GM23338 (cell line): Measurements from ENCODE around the gene FNDC3B. TPM values are rescaled to one million over a fixed set of nuclear protein-coding genes. Genes with fewer than 3 reads are reported as not detected.

Experiments used
- ATAC-seq: fragments of 200-7000 bp; cut with Tn5 transposase; 3 replicates; pipeline ENCODE4 v1.9.1; 2020
- DNase-seq: peaks from one replicate; pipeline ENCODE4 v3.0.0-alpha.2; 2015; ENCODE audit warnings: low spot score
- H2AFZ ChIP-seq: fragments of 200-600 bp; sonication (generic); 2 replicates; pipeline ENCODE4 v1.8.0; 2016; ENCODE audit warnings: antibody characterized with exemption, mild to moderate bottlenecking, moderate library complexity
- H3F3A ChIP-seq: fragments of 200-600 bp; sonication (generic); replicated peaks from 2 replicates; pipeline ENCODE4 v1.8.0; 2017; ENCODE audit warnings: antibody characterized with exemption, mixed run types, low read depth
- H3K27ac ChIP-seq: fragments of 200-600 bp; sonication (generic); 2 replicates; pipeline ENCODE4 v1.6.1; 2016; ENCODE audit warnings: low read depth
- H3K27me3 ChIP-seq: fragments of 200-600 bp; sonication (generic); 2 replicates; pipeline ENCODE4 v1.8.0; 2016; ENCODE audit warnings: mild to moderate bottlenecking, mixed run types, moderate library complexity; ENCODE audit not compliant: insufficient read depth
- H3K36me3 ChIP-seq: fragments of 200-600 bp; sonication (generic); 2 replicates; pipeline ENCODE4 v1.8.0; 2016; ENCODE audit warnings: mild to moderate bottlenecking; ENCODE audit not compliant: insufficient read depth
- H3K4me1 ChIP-seq: fragments of 200-600 bp; sonication (generic); 2 replicates; pipeline ENCODE4 v1.8.0; 2016; ENCODE audit warnings: mild to moderate bottlenecking, moderate library complexity; ENCODE audit not compliant: insufficient read depth
- H3K4me2 ChIP-seq: fragments of 200-600 bp; sonication (generic); 2 replicates; pipeline ENCODE4 v1.7.1; 2017; ENCODE audit warnings: mixed run types
- H3K4me3 ChIP-seq: fragments of 200-600 bp; sonication (generic); 2 replicates; pipeline ENCODE4 v1.6.1; 2016; ENCODE audit warnings: mixed run types
- H3K79me2 ChIP-seq: fragments of 200-600 bp; sonication (generic); replicated peaks from 2 replicates; pipeline ENCODE4 v1.8.0; 2017; ENCODE audit warnings: mild to moderate bottlenecking; ENCODE audit not compliant: insufficient read depth
- H3K9me2 ChIP-seq: fragments of 200-600 bp; sonication (generic); 2 replicates; pipeline ENCODE4 v1.8.0; 2017; ENCODE audit not compliant: insufficient read depth
- H4K20me1 ChIP-seq: fragments of 200-600 bp; sonication (generic); replicated peaks from 2 replicates; pipeline ENCODE4 v1.8.0; 2017; ENCODE audit warnings: mild to moderate bottlenecking; ENCODE audit not compliant: insufficient read depth
- H3K27ac Mint-ChIP-seq: 2 replicates; pipeline ENCODE4 v1.8.0; 2020; ENCODE audit warnings: inconsistent platforms, mild to moderate bottlenecking, moderate library complexity, mixed read lengths
- H3K27me3 Mint-ChIP-seq: 3 replicates; pipeline ENCODE4 v1.8.0; 2022; ENCODE audit warnings: low read depth, mild to moderate bottlenecking, moderate library complexity, mixed read lengths, inconsistent platforms; ENCODE audit not compliant: insufficient read depth, poor library complexity
- H3K36me3 Mint-ChIP-seq: 3 replicates; pipeline ENCODE4 v1.8.0; 2021; ENCODE audit warnings: low read depth, mild to moderate bottlenecking, inconsistent platforms, moderate library complexity, mixed read lengths
- H3K4me1 Mint-ChIP-seq: 3 replicates; pipeline ENCODE4 v1.8.0; 2020; ENCODE audit warnings: mild to moderate bottlenecking, inconsistent platforms, mixed read lengths
- H3K4me3 Mint-ChIP-seq: 3 replicates; pipeline ENCODE4 v1.8.0; 2021; ENCODE audit warnings: moderate library complexity, mild to moderate bottlenecking, inconsistent platforms, mixed read lengths
- H3K9me3 Mint-ChIP-seq: 3 replicates; pipeline ENCODE4 v1.8.0; 2020; ENCODE audit warnings: moderate library complexity, mild to moderate bottlenecking, inconsistent platforms, mixed read lengths
- CTCF ChIP-seq, 2 experiments: fragments of 200-600 bp in 1 of 2; sonication (generic) in 1 of 2; conservative IDR thresholded peaks; 2 replicates each; pipeline versions ENCODE4 v1.5.1 to v1.6.1; 2016 to 2017; ENCODE audit warnings: antibody characterized with exemption in 2 of 2, low read depth in 2 of 2, mild to moderate bottlenecking in 2 of 2, moderate library complexity in 1 of 2
- ETS1 ChIP-seq: IDR thresholded peaks from 2 replicates; pipeline ENCODE4 v1.6.1; 2016; ENCODE audit warnings: antibody characterized with exemption
- EZH2 ChIP-seq: fragments of 200-600 bp; sonication (generic); IDR thresholded peaks from one replicate; pipeline ENCODE4 v1.8.0; 2017; ENCODE audit warnings: antibody characterized with exemption, mild to moderate bottlenecking, low read depth; ENCODE audit not compliant: unreplicated experiment
- EZH2phosphoT487 ChIP-seq: fragments of 200-600 bp; sonication (generic); IDR thresholded peaks from one replicate; pipeline ENCODE4 v1.8.1; 2018; ENCODE audit warnings: antibody characterized with exemption; ENCODE audit not compliant: unreplicated experiment
- JUNB ChIP-seq: IDR thresholded peaks from one replicate; pipeline ENCODE4 v1.6.1; 2016; ENCODE audit warnings: antibody characterized with exemption; ENCODE audit not compliant: unreplicated experiment
- NANOG ChIP-seq: IDR thresholded peaks from 2 replicates; pipeline ENCODE4 v1.6.1; 2016; ENCODE audit warnings: antibody characterized with exemption, borderline replicate concordance
- POLR2AphosphoS5 ChIP-seq: IDR thresholded peaks from 2 replicates; pipeline ENCODE4 v1.6.1; 2016; ENCODE audit warnings: antibody characterized with exemption, low read depth
- STAT1 ChIP-seq: IDR thresholded peaks from one replicate; pipeline ENCODE4 v1.6.1; 2016; ENCODE audit warnings: antibody characterized with exemption; ENCODE audit not compliant: unreplicated experiment
- ZNF114 ChIP-seq: fragments of 250-450 bp; sonication (Bioruptor Pico); IDR thresholded peaks from 2 replicates; pipeline ENCODE4 v1.5.0; 2020; ENCODE audit warnings: mild to moderate bottlenecking, moderate library complexity
- ZNF331 ChIP-seq: fragments of 250-450 bp; sonication (Bioruptor Pico); IDR thresholded peaks from 2 replicates; pipeline ENCODE4 v1.5.0; 2020; ENCODE audit warnings: low read depth, mild to moderate bottlenecking, moderate library complexity
- polyA plus RNA-seq: library from polyadenylated mRNA; unstranded; fragments of >200 nt; fragmentation: Nextera tagmentation; extraction: Ambion mirVana; gene quantifications from 2 replicates; pipeline ENCODE4 v1.2.1, GENCODE V29; 2016
- total RNA-seq: library from RNA; depleted of rRNA; stranded (reverse); fragments of >200 nt; shearing (Covaris generic); gene quantifications from 2 replicates; pipeline ENCODE4 v1.2.3, GENCODE V29; 2014
- TF ChIP-seq, protein P1 (sequence below): IDR thresholded peaks from one replicate; pipeline ENCODE4 v1.6.1; 2018; ENCODE audit warnings: antibody characterized with exemption; ENCODE audit not compliant: unreplicated experiment
- TF ChIP-seq, protein P2 (sequence below): fragments of 250-450 bp; sonication (Bioruptor Pico); IDR thresholded peaks from 2 replicates; pipeline ENCODE4 v1.5.0; 2020; ENCODE audit warnings: mild to moderate bottlenecking, moderate library complexity

Gene FNDC3B
- total and polyA plus RNA-seq, 2 experiments from 2014 or later = 19.1 to 55.4 TPM

DNA sequence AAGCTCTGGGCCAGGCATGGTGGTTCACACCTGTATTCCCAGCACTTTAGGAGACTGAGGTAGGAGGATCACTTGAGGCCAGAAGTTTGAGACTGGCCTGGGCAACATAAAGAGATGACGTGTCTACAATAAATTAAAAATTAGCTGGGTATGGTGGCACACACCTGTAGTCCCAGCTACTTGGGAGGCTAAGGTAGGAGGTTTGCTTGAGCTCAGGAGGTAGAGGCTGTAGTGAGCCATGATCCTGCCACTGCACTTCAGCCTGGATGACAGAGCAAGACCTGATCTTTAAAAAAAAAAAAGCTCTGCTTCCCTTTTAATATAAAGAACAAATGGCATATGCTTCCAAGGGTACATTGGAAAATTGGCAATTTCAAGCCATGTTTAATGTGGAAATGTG is 46.7 kb downstream of the FNDC3B start:
- H3K27ac ChIP-seq = no peak overlapping the region
- no peak overlapping the region for H3K4me3 ChIP-seq
- H3F3A ChIP-seq = no peaks in the 10 kb centered on the region
- Mint-ChIP-seq H3K4me1 (peaks cover 46% of the 10 kb centered on the region), H3K9me3 (0 out of 3 replicates have a peak, but pooled peaks cover 6% of the 10 kb centered on the region), H3K4me3 (no peak overlapping the region), H3K27ac (no peak overlapping the region), H3K27me3 (peaks cover 2% of the 10 kb centered on the region), H3K36me3 (peaks cover 33% of the 10 kb centered on the region)
- peaks cover 39% of the 10 kb centered on the region for H3K4me1 ChIP-seq
- no peak overlapping the region for H2AFZ ChIP-seq
- H3K27me3 ChIP-seq = no peaks in the 10 kb centered on the region
- H3K36me3 ChIP-seq = no peaks in the 10 kb centered on the region; the same call in 1 of the 2 replicates
- no peak for ATAC-seq
- no peaks in the 10 kb centered on the region for H3K9me2 ChIP-seq
- no peak overlapping the region for H3K4me2 ChIP-seq
- peaks cover 100% of the 10 kb centered on the region for H3K79me2 ChIP-seq
- TF ChIP-seq EZH2phosphoT487 (no peak), JUNB (no peak), POLR2AphosphoS5 (no peak), CTCF (conservative IDR thresholded peaks at IDR 0.05; ENCODE audit: low read depth in 2 of 2) (no peak), NANOG (no peak), ZNF331 (no peak), ZNF114 (CRISPR knock-in tag) (no peak), EZH2 (no peak), STAT1 (no peak), ETS1 (no peak)
- TF ChIP-seq, protein P1, sequence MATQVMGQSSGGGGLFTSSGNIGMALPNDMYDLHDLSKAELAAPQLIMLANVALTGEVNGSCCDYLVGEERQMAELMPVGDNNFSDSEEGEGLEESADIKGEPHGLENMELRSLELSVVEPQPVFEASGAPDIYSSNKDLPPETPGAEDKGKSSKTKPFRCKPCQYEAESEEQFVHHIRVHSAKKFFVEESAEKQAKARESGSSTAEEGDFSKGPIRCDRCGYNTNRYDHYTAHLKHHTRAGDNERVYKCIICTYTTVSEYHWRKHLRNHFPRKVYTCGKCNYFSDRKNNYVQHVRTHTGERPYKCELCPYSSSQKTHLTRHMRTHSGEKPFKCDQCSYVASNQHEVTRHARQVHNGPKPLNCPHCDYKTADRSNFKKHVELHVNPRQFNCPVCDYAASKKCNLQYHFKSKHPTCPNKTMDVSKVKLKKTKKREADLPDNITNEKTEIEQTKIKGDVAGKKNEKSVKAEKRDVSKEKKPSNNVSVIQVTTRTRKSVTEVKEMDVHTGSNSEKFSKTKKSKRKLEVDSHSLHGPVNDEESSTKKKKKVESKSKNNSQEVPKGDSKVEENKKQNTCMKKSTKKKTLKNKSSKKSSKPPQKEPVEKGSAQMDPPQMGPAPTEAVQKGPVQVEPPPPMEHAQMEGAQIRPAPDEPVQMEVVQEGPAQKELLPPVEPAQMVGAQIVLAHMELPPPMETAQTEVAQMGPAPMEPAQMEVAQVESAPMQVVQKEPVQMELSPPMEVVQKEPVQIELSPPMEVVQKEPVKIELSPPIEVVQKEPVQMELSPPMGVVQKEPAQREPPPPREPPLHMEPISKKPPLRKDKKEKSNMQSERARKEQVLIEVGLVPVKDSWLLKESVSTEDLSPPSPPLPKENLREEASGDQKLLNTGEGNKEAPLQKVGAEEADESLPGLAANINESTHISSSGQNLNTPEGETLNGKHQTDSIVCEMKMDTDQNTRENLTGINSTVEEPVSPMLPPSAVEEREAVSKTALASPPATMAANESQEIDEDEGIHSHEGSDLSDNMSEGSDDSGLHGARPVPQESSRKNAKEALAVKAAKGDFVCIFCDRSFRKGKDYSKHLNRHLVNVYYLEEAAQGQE = no peak
- TF ChIP-seq, protein P2, sequence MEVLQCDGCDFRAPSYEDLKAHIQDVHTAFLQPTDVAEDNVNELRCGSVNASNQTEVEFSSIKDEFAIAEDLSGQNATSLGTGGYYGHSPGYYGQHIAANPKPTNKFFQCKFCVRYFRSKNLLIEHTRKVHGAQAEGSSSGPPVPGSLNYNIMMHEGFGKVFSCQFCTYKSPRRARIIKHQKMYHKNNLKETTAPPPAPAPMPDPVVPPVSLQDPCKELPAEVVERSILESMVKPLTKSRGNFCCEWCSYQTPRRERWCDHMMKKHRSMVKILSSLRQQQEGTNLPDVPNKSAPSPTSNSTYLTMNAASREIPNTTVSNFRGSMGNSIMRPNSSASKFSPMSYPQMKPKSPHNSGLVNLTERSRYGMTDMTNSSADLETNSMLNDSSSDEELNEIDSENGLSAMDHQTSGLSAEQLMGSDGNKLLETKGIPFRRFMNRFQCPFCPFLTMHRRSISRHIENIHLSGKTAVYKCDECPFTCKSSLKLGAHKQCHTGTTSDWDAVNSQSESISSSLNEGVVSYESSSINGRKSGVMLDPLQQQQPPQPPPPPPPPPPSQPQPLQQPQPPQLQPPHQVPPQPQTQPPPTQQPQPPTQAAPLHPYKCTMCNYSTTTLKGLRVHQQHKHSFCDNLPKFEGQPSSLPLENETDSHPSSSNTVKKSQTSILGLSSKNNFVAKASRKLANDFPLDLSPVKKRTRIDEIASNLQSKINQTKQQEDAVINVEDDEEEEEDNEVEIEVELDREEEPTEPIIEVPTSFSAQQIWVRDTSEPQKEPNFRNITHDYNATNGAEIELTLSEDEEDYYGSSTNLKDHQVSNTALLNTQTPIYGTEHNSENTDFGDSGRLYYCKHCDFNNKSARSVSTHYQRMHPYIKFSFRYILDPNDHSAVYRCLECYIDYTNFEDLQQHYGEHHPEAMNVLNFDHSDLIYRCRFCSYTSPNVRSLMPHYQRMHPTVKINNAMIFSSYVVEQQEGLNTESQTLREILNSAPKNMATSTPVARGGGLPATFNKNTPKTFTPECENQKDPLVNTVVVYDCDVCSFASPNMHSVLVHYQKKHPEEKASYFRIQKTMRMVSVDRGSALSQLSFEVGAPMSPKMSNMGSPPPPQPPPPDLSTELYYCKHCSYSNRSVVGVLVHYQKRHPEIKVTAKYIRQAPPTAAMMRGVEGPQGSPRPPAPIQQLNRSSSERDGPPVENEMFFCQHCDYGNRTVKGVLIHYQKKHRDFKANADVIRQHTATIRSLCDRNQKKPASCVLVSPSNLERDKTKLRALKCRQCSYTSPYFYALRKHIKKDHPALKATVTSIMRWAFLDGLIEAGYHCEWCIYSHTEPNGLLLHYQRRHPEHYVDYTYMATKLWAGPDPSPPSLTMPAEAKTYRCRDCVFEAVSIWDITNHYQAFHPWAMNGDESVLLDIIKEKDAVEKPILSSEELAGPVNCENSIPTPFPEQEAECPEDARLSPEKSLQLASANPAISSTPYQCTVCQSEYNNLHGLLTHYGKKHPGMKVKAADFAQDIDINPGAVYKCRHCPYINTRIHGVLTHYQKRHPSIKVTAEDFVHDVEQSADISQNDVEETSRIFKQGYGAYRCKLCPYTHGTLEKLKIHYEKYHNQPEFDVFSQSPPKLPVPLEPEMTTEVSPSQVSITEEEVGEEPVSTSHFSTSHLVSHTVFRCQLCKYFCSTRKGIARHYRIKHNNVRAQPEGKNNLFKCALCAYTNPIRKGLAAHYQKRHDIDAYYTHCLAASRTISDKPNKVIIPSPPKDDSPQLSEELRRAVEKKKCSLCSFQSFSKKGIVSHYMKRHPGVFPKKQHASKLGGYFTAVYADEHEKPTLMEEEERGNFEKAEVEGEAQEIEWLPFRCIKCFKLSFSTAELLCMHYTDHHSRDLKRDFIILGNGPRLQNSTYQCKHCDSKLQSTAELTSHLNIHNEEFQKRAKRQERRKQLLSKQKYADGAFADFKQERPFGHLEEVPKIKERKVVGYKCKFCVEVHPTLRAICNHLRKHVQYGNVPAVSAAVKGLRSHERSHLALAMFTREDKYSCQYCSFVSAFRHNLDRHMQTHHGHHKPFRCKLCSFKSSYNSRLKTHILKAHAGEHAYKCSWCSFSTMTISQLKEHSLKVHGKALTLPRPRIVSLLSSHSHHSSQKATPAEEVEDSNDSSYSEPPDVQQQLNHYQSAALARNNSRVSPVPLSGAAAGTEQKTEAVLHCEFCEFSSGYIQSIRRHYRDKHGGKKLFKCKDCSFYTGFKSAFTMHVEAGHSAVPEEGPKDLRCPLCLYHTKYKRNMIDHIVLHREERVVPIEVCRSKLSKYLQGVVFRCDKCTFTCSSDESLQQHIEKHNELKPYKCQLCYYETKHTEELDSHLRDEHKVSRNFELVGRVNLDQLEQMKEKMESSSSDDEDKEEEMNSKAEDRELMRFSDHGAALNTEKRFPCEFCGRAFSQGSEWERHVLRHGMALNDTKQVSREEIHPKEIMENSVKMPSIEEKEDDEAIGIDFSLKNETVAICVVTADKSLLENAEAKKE (CRISPR knock-in tag) = no peak
- DNase-seq = no peak
- H4K20me1 ChIP-seq = 0 out of 2 replicates have a peak, but pooled peaks cover 5% of the 10 kb centered on the region
